Nephron progenitor cell (in vitro differentiated cells): ENCODE data around the gene IMMT.
A peak's percentile ranks its signal among the peaks of the same experiment; 100 is the strongest.

ENCODE experiments used
- DNase-seq: peaks from one replicate; pipeline ENCODE4 v3.0.0; 2021
- H3K27ac Mint-ChIP-seq: 2 replicates; pipeline ENCODE4 v1.8.0; 2021; ENCODE audit warnings: mild to moderate bottlenecking, moderate library complexity, mixed read lengths
- H3K27me3 Mint-ChIP-seq: 2 replicates; pipeline ENCODE4 v1.8.0; 2021; ENCODE audit warnings: mild to moderate bottlenecking, low read depth, mixed read lengths; ENCODE audit not compliant: poor library complexity
- H3K36me3 Mint-ChIP-seq: 2 replicates; pipeline ENCODE4 v1.8.0; 2021; ENCODE audit warnings: low read depth, mixed read lengths
- H3K4me1 Mint-ChIP-seq: 2 replicates; pipeline ENCODE4 v1.8.0; 2021; ENCODE audit warnings: mixed read lengths
- H3K4me3 Mint-ChIP-seq: 2 replicates; pipeline ENCODE4 v1.8.0; 2021; ENCODE audit warnings: mild to moderate bottlenecking, moderate library complexity, mixed read lengths
- H3K9me3 Mint-ChIP-seq: 2 replicates; pipeline ENCODE4 v1.8.0; 2021; ENCODE audit warnings: mild to moderate bottlenecking, moderate library complexity, mixed read lengths
- TF ChIP-seq, protein P1 (sequence below): fragments of 200-600 bp; sonication (generic); IDR thresholded peaks from 2 replicates; pipeline ENCODE4 v1.5.0; 2021; ENCODE audit warnings: antibody characterized with exemption

Gene IMMT

DNA sequence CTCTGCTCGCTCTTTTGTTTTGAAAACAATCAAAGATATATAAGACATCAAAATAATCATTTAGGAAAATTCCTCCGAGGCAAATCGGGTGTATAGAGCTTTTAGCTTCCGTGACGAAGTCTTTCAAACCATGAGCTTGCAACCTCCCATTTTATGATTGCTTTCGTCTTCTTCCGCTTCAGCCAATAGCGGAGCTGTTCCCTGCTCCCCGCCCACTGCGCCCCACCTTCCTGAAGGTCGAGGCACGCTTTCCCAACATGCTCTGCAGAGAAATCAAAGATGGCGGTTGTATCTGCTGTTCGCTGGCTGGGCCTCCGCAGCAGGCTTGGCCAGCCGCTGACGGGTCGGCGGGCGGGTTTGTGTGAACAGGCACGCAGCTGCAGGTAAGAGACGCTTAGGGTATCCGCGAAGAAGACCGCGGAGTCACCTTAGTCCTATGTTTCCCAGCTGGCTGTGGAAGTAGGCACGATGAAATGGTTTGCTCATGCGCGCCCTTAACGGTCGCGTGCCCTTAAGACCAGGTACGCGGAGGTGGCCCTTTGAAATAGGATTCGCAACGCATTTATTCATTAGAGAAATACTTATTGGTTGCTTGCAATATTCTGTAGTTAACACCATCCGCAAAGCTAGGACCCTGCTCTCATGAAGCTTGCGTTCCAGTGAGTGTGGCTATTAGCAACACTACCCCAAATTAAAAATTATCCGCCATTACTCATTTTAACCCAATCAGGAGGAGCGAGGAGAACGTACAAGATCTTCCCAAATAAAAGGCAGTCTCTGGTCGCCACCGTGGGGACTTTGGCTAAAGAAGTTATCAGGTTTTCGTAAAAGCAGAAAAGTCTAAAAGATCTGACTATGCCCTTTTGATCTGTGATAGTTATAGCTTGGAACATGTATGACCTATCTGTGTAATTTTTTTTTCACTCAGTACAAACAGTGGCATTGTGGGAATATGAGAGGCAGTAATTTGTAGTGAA, 89.0 kb downstream of the IMMT start, which contains the start of gene PTCD3:
TSS of gene PTCD3 (plus strand) at position 267 of the 977 bp plus-strand sequence. CDS start at position 280, 13 bp downstream.
- Mint-ChIP-seq H3K9me3 (no peaks in the 10 kb centered on the region), H3K4me1 (peaks cover 39% of the 10 kb centered on the region), H3K27ac (peak within 1 kb of the TSS; percentile 100), H3K4me3 (peak within 1 kb of the TSS; percentile 99), H3K27me3 (peaks cover 2% of the 10 kb centered on the region), H3K36me3 (peaks cover 56% of the 10 kb centered on the region)
- TF ChIP-seq, protein P1, sequence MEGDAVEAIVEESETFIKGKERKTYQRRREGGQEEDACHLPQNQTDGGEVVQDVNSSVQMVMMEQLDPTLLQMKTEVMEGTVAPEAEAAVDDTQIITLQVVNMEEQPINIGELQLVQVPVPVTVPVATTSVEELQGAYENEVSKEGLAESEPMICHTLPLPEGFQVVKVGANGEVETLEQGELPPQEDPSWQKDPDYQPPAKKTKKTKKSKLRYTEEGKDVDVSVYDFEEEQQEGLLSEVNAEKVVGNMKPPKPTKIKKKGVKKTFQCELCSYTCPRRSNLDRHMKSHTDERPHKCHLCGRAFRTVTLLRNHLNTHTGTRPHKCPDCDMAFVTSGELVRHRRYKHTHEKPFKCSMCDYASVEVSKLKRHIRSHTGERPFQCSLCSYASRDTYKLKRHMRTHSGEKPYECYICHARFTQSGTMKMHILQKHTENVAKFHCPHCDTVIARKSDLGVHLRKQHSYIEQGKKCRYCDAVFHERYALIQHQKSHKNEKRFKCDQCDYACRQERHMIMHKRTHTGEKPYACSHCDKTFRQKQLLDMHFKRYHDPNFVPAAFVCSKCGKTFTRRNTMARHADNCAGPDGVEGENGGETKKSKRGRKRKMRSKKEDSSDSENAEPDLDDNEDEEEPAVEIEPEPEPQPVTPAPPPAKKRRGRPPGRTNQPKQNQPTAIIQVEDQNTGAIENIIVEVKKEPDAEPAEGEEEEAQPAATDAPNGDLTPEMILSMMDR, result no peak
- DNase-seq, result peak; percentile 92

DNA sequence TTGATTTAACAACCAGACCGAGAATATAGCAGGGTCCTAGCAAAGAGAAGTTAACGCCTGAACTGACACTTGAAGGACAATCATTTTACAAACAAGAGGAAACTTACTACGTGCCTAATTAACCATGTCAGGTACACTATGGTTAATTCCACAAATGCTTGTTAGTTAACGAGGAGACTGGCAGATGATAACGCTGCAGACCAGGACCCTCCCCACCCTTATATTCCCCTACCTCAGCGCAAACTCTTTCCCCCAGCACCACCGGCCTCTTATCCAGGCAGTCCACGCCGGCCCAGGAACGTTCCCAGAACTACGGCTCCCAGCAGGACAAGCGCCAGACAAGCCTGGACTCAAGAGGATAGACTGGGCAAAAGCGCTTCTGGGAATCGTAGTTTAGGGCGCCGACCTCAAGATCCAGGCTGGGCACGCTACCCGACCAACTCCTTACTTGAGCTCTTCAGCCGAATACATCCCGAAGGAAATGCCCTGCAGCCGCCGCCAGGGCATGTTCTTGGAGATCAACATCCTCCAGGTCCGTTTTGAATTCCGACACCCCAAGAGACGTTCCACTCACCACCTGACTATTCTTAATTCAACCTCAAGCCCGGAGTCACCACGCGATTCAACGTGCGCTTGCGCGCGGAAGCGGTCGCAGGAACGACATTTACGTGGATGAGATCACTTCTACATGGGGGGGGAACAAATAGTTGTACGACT, 89.9 kb downstream of the IMMT start, which contains the start of gene POLR1A:
TSS of gene POLR1A (minus strand) at position 635 of the 717 bp plus-strand sequence. CDS start at position 525, 110 bp downstream.
- no peaks in the 10 kb centered on the region for H3K9me3 Mint-ChIP-seq
- H3K36me3 Mint-ChIP-seq, result peaks cover 48% of the 10 kb centered on the region
- H3K4me1 Mint-ChIP-seq, result peaks cover 39% of the 10 kb centered on the region

DNA sequence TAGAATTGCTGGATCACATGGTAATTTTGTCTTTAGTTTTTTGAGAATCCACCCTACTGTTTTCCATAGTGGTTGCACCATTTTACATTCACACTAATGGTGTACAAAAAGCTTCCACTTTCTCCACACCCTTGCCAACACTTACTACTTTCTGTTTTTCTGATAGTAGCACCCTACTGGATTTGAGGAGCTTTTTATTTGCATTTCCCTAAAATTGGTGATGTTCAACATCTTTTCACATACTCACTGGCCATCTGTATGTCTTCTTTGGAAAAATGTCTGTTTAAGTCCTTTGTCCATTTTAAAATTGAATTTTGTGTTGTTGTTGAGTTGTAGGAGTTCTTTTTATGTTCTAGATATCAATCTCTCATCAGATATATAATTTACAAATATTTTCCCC, 93.1 kb downstream of the IMMT start:
- Mint-ChIP-seq H3K4me1 (peaks cover 30% of the 10 kb centered on the region), H3K27me3 (peaks cover 2% of the 10 kb centered on the region), H3K9me3 (no peaks in the 10 kb centered on the region), H3K36me3 (peaks cover 42% of the 10 kb centered on the region), H3K4me3 (no peak overlapping the region), H3K27ac (no peak overlapping the region)
- TF ChIP-seq, protein P1, result no peak
- no peak for DNase-seq

More for the DNA sequence above, 89.9 kb downstream of the IMMT start, which contains the start of gene POLR1A:
- Mint-ChIP-seq H3K4me3 (peak within 1 kb of the TSS; percentile 99), H3K27ac (peak within 1 kb of the TSS; percentile 100), H3K27me3 (peaks cover 2% of the 10 kb centered on the region)
- DNase-seq, result peak; percentile 83
- TF ChIP-seq, protein P1, result no peak

DNA sequence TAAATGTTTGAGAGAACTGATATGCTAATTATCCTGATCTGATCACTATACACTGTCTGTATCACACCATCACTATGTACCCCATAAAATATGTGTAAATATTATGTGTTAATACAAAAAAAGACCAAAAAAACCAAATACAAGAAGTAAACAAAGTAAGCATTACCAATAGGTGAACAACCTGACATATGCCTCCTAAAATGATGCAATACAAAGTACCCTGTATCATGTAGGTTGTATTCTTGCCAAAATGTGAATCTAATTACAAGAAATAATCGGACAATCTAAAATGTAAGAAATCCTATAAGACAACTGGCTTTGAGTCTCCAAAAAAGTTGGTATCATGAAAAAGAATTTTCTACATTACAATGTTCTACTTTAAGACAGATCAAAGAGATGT, 97.3 kb downstream of the IMMT start:
- Mint-ChIP-seq H3K27ac (no peak overlapping the region), H3K36me3 (peaks cover 62% of the 10 kb centered on the region), H3K9me3 (peaks cover 7% of the 10 kb centered on the region), H3K4me3 (no peak overlapping the region), H3K4me1 (peaks cover 3% of the 10 kb centered on the region), H3K27me3 (no peaks in the 10 kb centered on the region)
- no peak for DNase-seq
- TF ChIP-seq, protein P1, result no peak

DNA sequence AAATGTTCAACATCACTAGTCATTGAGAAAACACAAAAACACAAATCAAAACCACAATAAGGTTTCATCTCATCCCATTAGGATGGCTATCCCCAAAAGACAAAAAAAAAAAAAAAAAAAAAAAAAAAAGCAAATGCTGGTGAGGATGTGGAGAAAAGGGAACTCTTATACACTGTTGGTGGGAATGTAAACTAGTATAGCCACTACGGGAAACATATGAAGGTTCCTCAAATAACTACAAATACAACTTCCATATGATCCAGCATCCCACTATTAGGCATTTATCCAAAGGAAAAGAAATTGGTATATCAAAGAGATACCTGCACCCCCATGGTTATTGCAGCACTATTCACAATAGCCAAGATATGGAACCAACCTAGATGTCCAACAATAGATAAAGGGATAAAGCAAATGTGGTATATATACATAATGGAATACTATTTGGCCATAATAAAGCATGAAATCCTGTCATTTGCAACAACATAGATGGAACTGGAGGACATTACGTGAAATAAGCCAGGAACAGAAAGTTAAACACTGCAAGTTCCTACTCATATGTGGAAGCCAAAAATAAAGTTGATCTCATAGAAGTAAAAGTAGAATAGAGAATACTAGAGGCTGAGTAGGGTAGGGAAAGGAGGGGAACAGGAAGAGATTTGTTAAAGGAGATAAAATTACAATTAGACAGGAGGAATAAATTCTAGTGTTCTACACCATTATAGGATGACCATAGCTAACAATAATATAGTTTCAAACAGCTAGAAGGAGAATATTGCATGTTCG, 98.0 kb downstream of the IMMT start:
- TF ChIP-seq, protein P1, result no peak
- no peak overlapping the region for H3K27ac Mint-ChIP-seq
- no peak overlapping the region for H3K4me3 Mint-ChIP-seq
- no peaks in the 10 kb centered on the region for H3K4me1 Mint-ChIP-seq
- peaks cover 7% of the 10 kb centered on the region for H3K9me3 Mint-ChIP-seq
- H3K27me3 Mint-ChIP-seq, result no peaks in the 10 kb centered on the region
- no peak for DNase-seq
- H3K36me3 Mint-ChIP-seq, result peaks cover 56% of the 10 kb centered on the region
